Middle frontal gyrus (tissue), 1 donor: ENCODE results near the gene DHCR24.

Experiments used
- DNase-seq: peaks from one replicate; pipeline ENCODE4 v3.0.0-alpha.2; 2015; ENCODE audit warnings: low spot score; ENCODE audit errors: extremely low spot score

Gene DHCR24

GRCh38 chr1:54803761-54804470, 83.1 kb downstream of the DHCR24 start:
- DNase-seq, result no peak

- DNase-seq, result no peak
Measured at GRCh38 chr1:54800899-54801759, 85.9 kb downstream of the DHCR24 start, which contains the start of gene TTC22. TTC22 (minus strand) TSS chr1:54801323; CDS start chr1:54801163, 160 bp downstream.

GRCh38 chr1:54800041-54800898, 86.7 kb downstream of the DHCR24 start:
- DNase-seq, result no peak
